T47D (cell line): ENCODE measurements around the gene EIF4G1.

Source experiments
- DNase-seq, 2 experiments: peaks; one replicate each; pipeline versions ENCODE4 v3.0.0 to v3.0.0-alpha.2; 2011 to 2012; ENCODE audit warnings: low read depth in 1 of 2, low spot score in 1 of 2
- JUND ChIP-seq: IDR thresholded peaks from 2 replicates; pipeline ENCODE4 v1.6.1; 2012; ENCODE audit warnings: low read depth
- in situ Hi-C: cut with HindIII; loops from 2 replicates; pipeline ENCODE4 v1.10.0; 2016; ENCODE audit warnings: low sequenced_read_pairs, low pct_unique_long_range_greater_than_20kb

The EIF4G1 gene

DNA sequence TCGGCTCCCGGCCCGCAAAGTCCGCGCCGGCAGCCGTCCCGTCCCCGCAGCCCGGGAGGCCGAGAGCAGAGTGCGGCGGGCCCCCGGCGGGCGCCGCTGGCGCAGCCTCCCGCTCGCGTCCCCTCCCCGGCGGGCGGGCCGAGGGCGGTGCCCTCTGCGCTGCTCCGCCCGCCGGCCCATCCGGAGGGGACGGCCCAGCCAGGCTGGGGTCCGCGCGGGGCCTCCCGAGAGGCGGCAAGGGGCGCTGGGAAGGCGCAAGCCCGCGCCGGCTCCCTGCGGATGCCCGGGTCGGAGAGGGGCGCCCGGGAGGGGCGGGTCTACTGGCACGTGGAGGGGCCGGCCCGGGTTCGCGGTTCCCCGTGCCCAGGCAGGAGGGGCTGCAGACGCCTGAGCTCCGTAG, 47.1 kb downstream of the EIF4G1 start, which contains the start of the genes CLCN2 and POLR2H:
CLCN2 (minus strand) TSS at position 74 of the 400 bp plus-strand sequence. CDS start 126 bp downstream, outside the sequence.
POLR2H (plus strand) TSS at position 179 of the 400 bp plus-strand sequence. CDS start 1,783 bp downstream, outside the sequence.
- in situ Hi-C loops: no loop called here
- no peak for TF ChIP-seq JUND
- DNase-seq: peak; percentile 71 to 77

- in situ Hi-C loops: no loop called here
- DNase-seq: peak; percentile 76 to 91
- no peak for TF ChIP-seq JUND
These were observed 47.7 kb downstream of the EIF4G1 start for GRCh38 chr3:184361932-184362667.

DNA sequence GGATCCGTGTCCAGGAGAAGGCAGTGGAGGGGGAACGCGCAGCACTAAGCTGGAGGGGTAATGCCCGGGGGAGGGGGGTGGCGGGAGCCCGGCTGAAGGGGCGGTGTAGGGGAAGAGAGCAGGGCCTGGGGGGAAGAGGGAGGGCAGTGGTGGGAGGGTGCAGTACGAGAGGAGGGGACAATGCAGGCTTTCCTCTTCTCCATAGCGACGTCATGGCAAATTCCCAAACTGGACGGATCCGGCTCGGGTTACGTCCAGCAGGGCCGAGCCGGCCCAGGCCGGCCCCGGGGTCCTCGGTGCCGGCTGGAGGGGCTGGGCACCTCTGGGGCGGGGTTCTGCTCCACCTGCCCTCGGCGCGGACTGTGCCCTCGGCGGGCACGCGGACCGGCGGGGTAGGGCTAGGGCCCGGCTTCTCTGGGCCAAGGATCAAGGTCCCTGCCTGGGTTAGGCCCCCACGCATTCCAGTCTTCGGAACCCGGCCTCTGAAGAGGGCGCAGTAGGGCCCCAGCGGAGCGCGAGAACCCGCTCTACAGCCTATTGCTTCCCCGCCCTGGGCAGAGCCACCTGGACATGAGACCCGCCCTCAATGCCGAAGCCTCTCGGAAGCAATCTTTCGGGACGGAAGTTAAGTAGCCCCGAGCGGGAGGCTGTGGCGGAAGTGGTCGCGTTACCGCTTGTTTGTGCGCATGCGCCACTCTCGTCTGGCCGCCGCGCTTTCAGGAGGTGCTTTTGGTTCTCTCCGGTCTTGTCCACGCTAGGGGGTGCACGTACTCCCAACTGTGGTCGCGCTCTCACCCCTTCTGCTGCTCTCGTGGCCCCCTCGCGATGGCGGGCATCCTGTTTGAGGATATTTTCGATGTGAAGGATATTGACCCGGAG, 48.5 kb downstream of the EIF4G1 start:
- in situ Hi-C loops: no loop called here
- no peak for TF ChIP-seq JUND
- peak; percentile 97 to 100 for DNase-seq

DNA sequence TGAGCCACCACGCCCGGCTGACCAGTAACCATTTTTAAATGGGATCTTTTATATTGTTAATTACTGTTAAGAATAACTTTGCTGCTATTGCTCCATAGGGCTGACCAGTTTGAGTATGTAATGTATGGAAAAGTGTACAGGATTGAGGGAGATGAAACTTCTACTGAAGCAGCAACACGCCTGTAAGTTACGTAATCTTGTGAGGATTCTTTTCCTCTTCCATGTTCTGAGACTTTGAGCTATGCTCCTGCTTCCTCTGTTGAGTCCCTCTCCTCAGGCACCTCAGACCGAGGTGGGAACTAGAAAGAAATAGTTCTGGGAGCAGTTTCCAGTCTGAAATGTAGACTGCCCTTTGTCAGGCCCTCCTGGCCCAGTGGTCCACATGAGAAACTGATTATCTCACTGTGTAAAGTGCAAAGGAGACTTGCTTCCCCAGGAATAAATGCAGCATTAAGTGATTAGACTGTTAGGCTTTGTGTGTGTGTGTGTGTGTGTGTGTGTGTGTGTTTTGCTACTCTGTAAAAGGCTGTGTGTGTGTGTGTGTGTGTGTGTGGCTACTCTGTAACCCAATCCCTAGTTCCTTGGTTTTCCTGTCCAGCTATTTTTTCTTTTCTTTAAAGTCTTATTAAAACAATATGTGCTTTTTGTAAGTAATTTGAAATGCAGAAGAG, 52.3 kb downstream of the EIF4G1 start:
- in situ Hi-C loops: no loop called here
- no peak for TF ChIP-seq JUND
- peak in 1 of 2 experiments; percentile 52 for DNase-seq

DNA sequence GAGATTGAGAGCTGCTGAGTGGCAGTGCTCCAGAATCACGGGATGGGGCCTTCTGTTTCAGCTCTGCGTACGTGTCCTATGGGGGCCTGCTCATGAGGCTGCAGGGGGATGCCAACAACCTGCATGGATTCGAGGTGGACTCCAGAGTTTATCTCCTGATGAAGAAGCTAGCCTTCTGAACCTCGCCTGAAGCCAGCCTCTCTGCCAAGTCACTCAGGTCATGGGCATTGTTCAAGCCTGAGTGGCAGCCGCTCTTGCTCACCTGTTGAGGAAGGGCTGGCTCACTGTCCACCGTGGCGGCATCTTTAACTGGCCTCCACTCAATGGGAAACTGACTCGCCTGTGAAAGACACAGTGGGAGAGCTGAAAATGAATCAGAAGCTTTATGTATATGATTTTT, 53.7 kb downstream of the EIF4G1 start:
- no peak for TF ChIP-seq JUND
- no peak for DNase-seq
- in situ Hi-C loops: no loop called here

- in situ Hi-C loops: no loop called here
- DNase-seq: no peak
- TF ChIP-seq JUND: no peak
These were observed 54.3 kb downstream of the EIF4G1 start for GRCh38 chr3:184368586-184369183.

DNA sequence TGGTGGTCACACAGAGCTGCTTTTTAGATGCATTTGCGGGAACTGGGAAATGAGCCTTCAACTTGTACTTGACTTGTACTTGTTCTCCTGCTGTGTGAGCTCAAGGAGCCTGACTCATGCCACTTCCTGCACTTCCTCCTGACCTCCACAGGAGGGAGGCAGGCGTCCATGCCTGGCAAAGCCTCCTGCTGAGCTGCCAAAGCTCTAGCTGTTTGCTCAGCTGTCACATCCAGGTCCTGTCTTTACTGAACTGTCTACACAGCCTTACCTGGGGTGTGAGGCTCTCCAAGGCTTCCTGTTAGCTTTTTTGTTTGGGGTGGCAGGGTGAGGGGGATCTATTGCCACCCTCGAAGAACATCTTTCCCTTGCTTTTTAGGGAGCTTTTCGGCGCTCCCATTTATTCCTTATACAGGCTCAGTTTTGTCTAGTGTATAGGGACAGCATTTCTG, 57.2 kb downstream of the EIF4G1 start:
- in situ Hi-C loops: no loop called here
- TF ChIP-seq JUND: no peak
- DNase-seq: peak; percentile 98

DNA sequence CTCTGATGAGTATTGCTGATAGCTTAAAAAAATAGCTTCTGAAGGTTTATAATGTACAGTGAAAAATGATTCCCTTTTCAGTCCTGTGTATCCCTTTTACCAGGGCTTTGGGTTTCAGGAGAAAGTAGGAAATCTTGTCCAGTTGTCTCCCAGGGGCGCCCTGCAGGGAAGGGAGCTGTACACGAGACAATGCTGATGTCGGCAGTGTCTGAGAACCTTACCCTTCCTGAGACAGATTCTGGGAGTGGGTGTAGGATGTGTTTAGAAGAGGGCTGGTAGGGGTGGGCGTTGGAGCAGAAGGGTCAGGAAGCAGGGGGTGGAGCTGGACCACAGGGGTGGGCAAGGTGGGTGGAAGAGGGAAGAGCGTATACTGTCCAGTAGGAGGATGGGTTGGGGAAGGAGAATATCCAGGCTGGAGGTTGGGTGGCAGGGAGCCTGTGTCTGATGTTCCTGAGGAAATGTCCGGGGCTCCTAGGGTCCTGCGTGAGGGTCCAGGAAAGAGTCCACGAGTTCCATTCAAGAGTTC, 58.0 kb downstream of the EIF4G1 start:
- TF ChIP-seq JUND: no peak
- in situ Hi-C loops: no loop called here
- DNase-seq: no peak

DNA sequence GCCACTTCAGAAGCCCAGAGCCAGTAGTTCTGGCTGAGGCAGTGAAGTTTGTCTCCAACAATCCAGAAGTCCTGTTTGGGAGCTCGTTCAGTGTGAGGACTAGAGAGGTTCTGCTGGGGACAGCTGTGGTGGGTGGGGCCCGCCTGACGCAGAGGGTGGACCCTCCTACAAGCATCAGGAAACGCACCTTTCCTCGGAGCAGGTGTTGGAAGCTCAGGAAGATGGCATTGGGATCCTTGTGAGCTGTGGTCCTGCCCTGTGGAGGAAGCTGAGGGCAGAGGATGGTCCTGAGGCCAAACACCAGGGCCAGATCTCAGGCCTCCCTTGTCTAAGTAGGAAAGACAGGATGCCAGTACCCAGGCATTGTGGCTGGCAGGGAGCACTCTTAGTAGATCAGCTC, 58.5 kb downstream of the EIF4G1 start:
- in situ Hi-C loops: no loop called here
- no peak for TF ChIP-seq JUND
- no peak for DNase-seq

- in situ Hi-C loops: no loop called here
- TF ChIP-seq JUND: no peak
- no peak for DNase-seq
These were observed 59.0 kb downstream of the EIF4G1 start for GRCh38 chr3:184373422-184373821.

DNA sequence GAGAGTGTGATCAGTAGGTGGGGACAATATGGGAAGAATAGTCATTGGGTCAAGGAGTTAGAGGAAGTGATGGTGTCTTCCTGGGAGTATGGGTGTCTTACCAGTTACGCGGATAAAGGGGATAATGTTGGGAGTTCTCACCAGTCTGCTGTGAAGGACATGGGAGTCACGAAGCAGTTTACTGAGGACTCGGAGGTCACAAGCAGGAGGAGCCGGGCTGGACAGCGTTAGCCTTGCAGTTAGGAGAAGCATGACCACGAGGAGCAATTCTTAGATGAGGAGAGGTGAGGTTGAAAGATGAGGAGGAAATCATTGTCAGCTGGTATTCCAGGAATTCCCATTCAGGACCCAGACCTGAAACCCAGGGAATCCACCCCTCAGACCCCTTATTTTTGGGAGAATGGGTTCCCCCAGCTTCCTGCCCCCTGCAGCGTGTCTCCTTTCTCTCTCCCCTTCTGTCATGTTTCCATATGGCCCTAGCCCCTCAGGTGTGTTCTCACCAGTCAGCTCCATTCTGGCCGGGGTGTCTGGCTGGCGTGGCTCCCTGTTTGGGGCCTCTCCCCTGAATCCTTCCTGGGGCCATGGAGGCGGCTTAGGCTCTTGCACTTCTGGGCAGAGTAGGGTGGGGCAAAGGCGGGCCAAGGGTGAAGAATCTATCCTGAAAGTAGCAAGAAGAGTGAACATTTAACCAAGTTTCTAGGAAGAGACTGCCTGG, 61.5 kb downstream of the EIF4G1 start:
- TF ChIP-seq JUND: no peak
- in situ Hi-C loops: no loop called here
- DNase-seq: no peak
